H9 (cell line): ENCODE data around the gene OR6B3. TPM values are rescaled to one million over a fixed set of nuclear protein-coding genes. Genes with fewer than 3 reads are reported as not detected.

Experiments
- DNase-seq: peaks from one replicate; pipeline ENCODE4 v3.0.0-alpha.2; 2017
- H2AFZ ChIP-seq: one replicate; pipeline ENCODE4 v1.6.1; 2013; ENCODE audit warnings: mild to moderate bottlenecking, low read length, control low read depth, moderate library complexity
- H2AK5ac ChIP-seq: 2 replicates; pipeline ENCODE4 v1.6.1; 2013; ENCODE audit warnings: low read length, control low read depth, mixed read lengths; ENCODE audit not compliant: insufficient read length
- H2BK120ac ChIP-seq: one replicate; pipeline ENCODE4 v1.6.1; 2013; ENCODE audit warnings: low read depth, mild to moderate bottlenecking, low read length, control low read depth, inconsistent platforms; ENCODE audit not compliant: poor library complexity, severe bottlenecking
- H2BK12ac ChIP-seq: 2 replicates; pipeline ENCODE4 v1.6.1; 2013; ENCODE audit warnings: low read length, control low read depth, mixed read lengths, low read depth; ENCODE audit not compliant: insufficient read length
- H2BK15ac ChIP-seq: 2 replicates; pipeline ENCODE4 v1.6.1; 2013; ENCODE audit warnings: low read depth, low read length, control low read depth
- H2BK20ac ChIP-seq: one replicate; pipeline ENCODE4 v1.6.1; 2013; ENCODE audit warnings: low read depth, mild to moderate bottlenecking, low read length, control low read depth, inconsistent platforms; ENCODE audit not compliant: poor library complexity, severe bottlenecking
- H2BK5ac ChIP-seq: 2 replicates; pipeline ENCODE4 v1.6.1; 2013; ENCODE audit warnings: low read length, control low read depth, mixed read lengths; ENCODE audit not compliant: insufficient read length
- H3K14ac ChIP-seq: 2 replicates; pipeline ENCODE4 v1.6.1; 2013; ENCODE audit warnings: low read length, control low read depth; ENCODE audit not compliant: insufficient read depth
- H3K18ac ChIP-seq: 2 replicates; pipeline ENCODE4 v1.6.1; 2013; ENCODE audit warnings: low read depth, mild to moderate bottlenecking, mixed read lengths, low read length, control low read depth; ENCODE audit not compliant: insufficient read length
- H3K23ac ChIP-seq: 2 replicates; pipeline ENCODE4 v1.6.1; 2013; ENCODE audit warnings: low read length, control low read depth, mixed read lengths, low read depth; ENCODE audit not compliant: insufficient read length
- H3K23me2 ChIP-seq: 2 replicates; pipeline ENCODE4 v1.6.1; 2013; ENCODE audit warnings: low read depth, mild to moderate bottlenecking, mixed read lengths, low read length, control low read depth; ENCODE audit not compliant: insufficient read length, poor library complexity, severe bottlenecking
- H3K27ac ChIP-seq: 2 replicates; pipeline ENCODE4 v1.5.1; 2013; ENCODE audit warnings: low read length, control low read depth, mixed read lengths, low read depth; ENCODE audit not compliant: insufficient read length
- H3K27me3 ChIP-seq: 2 replicates; pipeline ENCODE4 v1.6.1; 2013; ENCODE audit warnings: low read length, control low read depth, inconsistent platforms; ENCODE audit not compliant: insufficient read depth
- H3K4ac ChIP-seq: 2 replicates; pipeline ENCODE4 v1.6.1; 2013; ENCODE audit warnings: low read depth, mild to moderate bottlenecking, control low read depth, inconsistent platforms, low read length, moderate library complexity
- H3K4me1 ChIP-seq: 2 replicates; pipeline ENCODE4 v1.6.1; 2013; ENCODE audit warnings: low read length, control low read depth, inconsistent platforms; ENCODE audit not compliant: insufficient read depth
- H3K4me2 ChIP-seq: 2 replicates; pipeline ENCODE4 v1.6.1; 2013; ENCODE audit warnings: low read length, control low read depth, mixed read lengths; ENCODE audit not compliant: insufficient read length, insufficient read depth
- H3K56ac ChIP-seq: 2 replicates; pipeline ENCODE4 v1.6.1; 2013; ENCODE audit warnings: low read depth, mild to moderate bottlenecking, mixed read lengths, low read length, control low read depth; ENCODE audit not compliant: insufficient read length
- H3K79me1 ChIP-seq: 2 replicates; pipeline ENCODE4 v1.6.1; 2013; ENCODE audit warnings: low read depth, mild to moderate bottlenecking, moderate library complexity, low read length, control low read depth, inconsistent platforms; ENCODE audit not compliant: insufficient read depth, poor library complexity, severe bottlenecking
- H3K79me2 ChIP-seq: 2 replicates; pipeline ENCODE4 v1.6.1; 2013; ENCODE audit warnings: low read length, control low read depth, inconsistent platforms; ENCODE audit not compliant: insufficient read depth
- H3K9ac ChIP-seq: 2 replicates; pipeline ENCODE4 v1.6.1; 2013; ENCODE audit warnings: low read length, control low read depth, mixed read lengths; ENCODE audit not compliant: insufficient read length; ENCODE audit errors: extremely low read depth
- H3K9me3 ChIP-seq: one replicate; pipeline ENCODE4 v1.6.1; 2013; ENCODE audit warnings: low read depth, low read length, inconsistent platforms; ENCODE audit not compliant: control insufficient read depth
- H3T11ph ChIP-seq: one replicate; pipeline ENCODE4 v1.6.1; 2013; ENCODE audit warnings: mild to moderate bottlenecking, low read length, control low read depth, inconsistent platforms
- H4K20me1 ChIP-seq: one replicate; pipeline ENCODE4 v1.6.1; 2013; ENCODE audit not compliant: control insufficient read depth, insufficient read length, insufficient read depth
- H4K5ac ChIP-seq: 2 replicates; pipeline ENCODE4 v1.6.1; 2013; ENCODE audit warnings: low read depth, mild to moderate bottlenecking, mixed read lengths, low read length, control low read depth; ENCODE audit not compliant: insufficient read length
- H4K8ac ChIP-seq: replicated peaks from 2 replicates; pipeline ENCODE4 v1.6.1; 2013; ENCODE audit warnings: low read length, control low read depth, mixed read lengths, low read depth; ENCODE audit not compliant: insufficient read length
- H4K91ac ChIP-seq: 2 replicates; pipeline ENCODE4 v1.6.1; 2013; ENCODE audit warnings: low read depth, mild to moderate bottlenecking, moderate library complexity, mixed read lengths, low read length, control low read depth; ENCODE audit not compliant: insufficient read length
- H3K27ac Mint-ChIP-seq, 3 experiments: 2 replicates in 2 of 3; 3 replicates in 1 of 3; pipeline ENCODE4 v1.8.0; 2020 to 2021; ENCODE audit warnings: mixed read lengths in 3 of 3, mild to moderate bottlenecking in 1 of 3, moderate library complexity in 1 of 3
- H3K27me3 Mint-ChIP-seq: 2 replicates; pipeline ENCODE4 v1.8.0; 2021; ENCODE audit warnings: low read depth, mild to moderate bottlenecking, moderate library complexity, mixed read lengths
- H3K36me3 Mint-ChIP-seq, 3 experiments: 2 replicates in 2 of 3; 3 replicates in 1 of 3; pipeline ENCODE4 v1.8.0; 2020 to 2021; ENCODE audit warnings: low read depth in 3 of 3, mixed read lengths in 3 of 3; ENCODE audit not compliant: insufficient read depth in 1 of 3
- H3K4me1 Mint-ChIP-seq, 2 experiments: 2 replicates each; pipeline ENCODE4 v1.8.0; 2020; ENCODE audit warnings: mixed read lengths in 2 of 2
- H3K4me3 Mint-ChIP-seq, 2 experiments: 2 replicates in 1 of 2; 3 replicates in 1 of 2; pipeline ENCODE4 v1.8.0; 2020 to 2021; ENCODE audit warnings: mild to moderate bottlenecking in 2 of 2, mixed read lengths in 2 of 2, moderate library complexity in 1 of 2
- H3K9me3 Mint-ChIP-seq, 2 experiments: 2 replicates in 1 of 2; 3 replicates in 1 of 2; pipeline ENCODE4 v1.8.0; 2020; ENCODE audit warnings: mild to moderate bottlenecking in 2 of 2, mixed read lengths in 2 of 2, moderate library complexity in 1 of 2
- whole genome bisulfite sequencing: extraction: QIAGEN DNeasy Blood & Tissue Kit; methylation state at CpG from one replicate; pipeline ENCODE4 v1.1.7; 2013; ENCODE audit warnings: missing lambda C conversion rate, low lambda C conversion rate, mixed read lengths; ENCODE audit not compliant: insufficient read length; ENCODE audit errors: extremely low coverage; 5-methylcytosine and 5-hydroxymethylcytosine counted together
- total RNA-seq: library from RNA; stranded (reverse); gene quantifications from 2 replicates; pipeline ENCODE4 v1.2.1, GENCODE V29; 2021
- TF ChIP-seq, protein P1 (sequence below): fragments of 200-600 bp; sonication (generic); conservative IDR thresholded peaks from 3 replicates; pipeline ENCODE4 v1.8.0; 2021; ENCODE audit warnings: antibody characterized with exemption, mild to moderate bottlenecking

Gene OR6B3
- total RNA-seq, 1 experiment from 2014 or later = not detected

DNA sequence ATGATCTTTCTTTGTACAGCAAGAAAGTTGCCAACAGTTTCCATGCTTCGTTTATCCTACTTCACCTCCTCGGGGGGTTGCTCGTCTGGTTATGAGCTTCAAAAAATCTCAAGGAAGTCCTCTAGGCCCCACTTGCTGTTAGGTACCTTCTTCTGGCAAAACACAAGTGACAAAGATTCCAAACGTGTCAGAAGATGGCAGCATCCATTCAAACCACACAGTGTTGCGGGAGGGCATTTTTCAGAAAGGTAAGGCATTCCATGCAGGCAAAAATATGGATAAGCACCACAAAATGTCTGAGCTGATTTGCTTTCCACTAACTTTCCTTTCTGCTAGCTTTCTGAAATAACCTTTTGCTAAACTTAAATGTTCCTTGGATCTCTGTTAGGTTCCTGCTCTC, 13.2 kb upstream of the OR6B3 start:
- Histone ChIP-seq H3K9me3 (no peaks in the 10 kb centered on the region), H3K4me2 (no peak overlapping the region), H3K18ac (no peak overlapping the region), H4K8ac (no peak overlapping the region), H4K5ac (no peak overlapping the region), H3T11ph (no peak overlapping the region), H3K23ac (no peak overlapping the region), H2BK12ac (no peak overlapping the region), H3K79me2 (no peaks in the 10 kb centered on the region), H3K9ac (no peak overlapping the region), H3K23me2 (no peaks in the 10 kb centered on the region), H2BK120ac (no peak overlapping the region), H3K56ac (no peak overlapping the region), H2BK15ac (no peak overlapping the region), H3K27me3 (no peaks in the 10 kb centered on the region), H2AFZ (peak overlapping the region; percentile 7), H4K91ac (no peak overlapping the region), H3K4me1 (0 out of 2 replicates have a peak, but pooled peaks cover 2% of the 10 kb centered on the region), H3K79me1 (no peaks in the 10 kb centered on the region), H2BK5ac (no peak overlapping the region), H2BK20ac (no peak overlapping the region), H2AK5ac (no peak overlapping the region), H3K27ac (no peak overlapping the region), H3K14ac (no peak overlapping the region), H4K20me1 (no peaks in the 10 kb centered on the region), H3K4ac (no peak overlapping the region)
- Mint-ChIP-seq H3K27me3 (no peaks in the 10 kb centered on the region), H3K9me3 (peaks cover 0 to 2% of the 10 kb centered on the region in 2 experiments; a peak in 2 of 5 replicates), H3K4me1 (peaks cover 11 to 13% of the 10 kb centered on the region in 2 experiments), H3K4me3 (no peak overlapping the region), H3K27ac (no peak overlapping the region), H3K36me3 (no peaks in the 10 kb centered on the region)
- TF ChIP-seq, protein P1, sequence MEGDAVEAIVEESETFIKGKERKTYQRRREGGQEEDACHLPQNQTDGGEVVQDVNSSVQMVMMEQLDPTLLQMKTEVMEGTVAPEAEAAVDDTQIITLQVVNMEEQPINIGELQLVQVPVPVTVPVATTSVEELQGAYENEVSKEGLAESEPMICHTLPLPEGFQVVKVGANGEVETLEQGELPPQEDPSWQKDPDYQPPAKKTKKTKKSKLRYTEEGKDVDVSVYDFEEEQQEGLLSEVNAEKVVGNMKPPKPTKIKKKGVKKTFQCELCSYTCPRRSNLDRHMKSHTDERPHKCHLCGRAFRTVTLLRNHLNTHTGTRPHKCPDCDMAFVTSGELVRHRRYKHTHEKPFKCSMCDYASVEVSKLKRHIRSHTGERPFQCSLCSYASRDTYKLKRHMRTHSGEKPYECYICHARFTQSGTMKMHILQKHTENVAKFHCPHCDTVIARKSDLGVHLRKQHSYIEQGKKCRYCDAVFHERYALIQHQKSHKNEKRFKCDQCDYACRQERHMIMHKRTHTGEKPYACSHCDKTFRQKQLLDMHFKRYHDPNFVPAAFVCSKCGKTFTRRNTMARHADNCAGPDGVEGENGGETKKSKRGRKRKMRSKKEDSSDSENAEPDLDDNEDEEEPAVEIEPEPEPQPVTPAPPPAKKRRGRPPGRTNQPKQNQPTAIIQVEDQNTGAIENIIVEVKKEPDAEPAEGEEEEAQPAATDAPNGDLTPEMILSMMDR = no peak
- DNase-seq = no peak
- WGBS = no CpG with 5 or more reads among the region's 5 CpGs
